GM12878 (cell line): ENCODE measurements around the gene MYO1E. TPM values are rescaled to one million over a fixed set of nuclear protein-coding genes. Genes with fewer than 3 reads are reported as not detected.

ENCODE experiments used
- CEBPB ChIP-seq, 2 experiments: fragments of 150-350 bp in 1 of 2; IDR thresholded peaks; 2 replicates each; pipeline ENCODE4 v1.6.1; 2012 to 2014; ENCODE audit warnings: low read depth in 2 of 2, low read length in 2 of 2, borderline replicate concordance in 1 of 2, inconsistent platforms in 1 of 2
- CHD2 ChIP-seq: IDR thresholded peaks from 2 replicates; pipeline ENCODE4 v1.6.1; 2011; ENCODE audit warnings: low read depth, low read length, improper control_type of control experiment, borderline replicate concordance
- CREB1 ChIP-seq: IDR thresholded peaks from 2 replicates; pipeline ENCODE4 v1.6.1; 2012; ENCODE audit warnings: low read depth, mild to moderate bottlenecking, inconsistent platforms
- FOXM1 ChIP-seq: IDR thresholded peaks from 2 replicates; pipeline ENCODE4 v1.6.1; 2012; ENCODE audit warnings: low read depth, mild to moderate bottlenecking, inconsistent platforms, low read length, moderate library complexity
- MXI1 ChIP-seq: fragments of 150-350 bp; IDR thresholded peaks from 2 replicates; pipeline ENCODE4 v1.6.1; 2011; ENCODE audit warnings: low read depth, mild to moderate bottlenecking, inconsistent platforms, low read length, improper control_type of control experiment
- NFIC ChIP-seq: IDR thresholded peaks from 2 replicates; pipeline ENCODE4 v1.6.1; 2012; ENCODE audit warnings: low read depth, mild to moderate bottlenecking, inconsistent platforms, low read length, moderate library complexity
- PRDM15 ChIP-seq: fragments of 450-650 bp; formaldehyde crosslinking; IDR thresholded peaks from 2 replicates; pipeline ENCODE4 v1.4.0; 2020; ENCODE audit warnings: mild to moderate bottlenecking, moderate library complexity
- RCOR1 ChIP-seq: conservative IDR thresholded peaks from 2 replicates; pipeline ENCODE4 v1.6.1; 2012; ENCODE audit warnings: low read depth, low read length, improper control_type of control experiment
- REST ChIP-seq: IDR thresholded peaks from 2 replicates; pipeline ENCODE4 v1.6.1; 2012; ENCODE audit warnings: mild to moderate bottlenecking, low read depth, low read length
- RUNX3 ChIP-seq: IDR thresholded peaks from 2 replicates; pipeline ENCODE4 v1.6.1; 2012; ENCODE audit warnings: low read length, inconsistent platforms
- SIX5 ChIP-seq: IDR thresholded peaks from 2 replicates; pipeline ENCODE4 v1.6.1; 2011; ENCODE audit warnings: mild to moderate bottlenecking, low read depth, low read length, moderate library complexity; ENCODE audit not compliant: severe bottlenecking
- SMC3 ChIP-seq: IDR thresholded peaks from 2 replicates; pipeline ENCODE4 v1.6.1; 2011; ENCODE audit warnings: low read length, improper control_type of control experiment, borderline replicate concordance
- SRF ChIP-seq, 2 experiments: IDR thresholded peaks; 2 replicates each; pipeline ENCODE4 v1.6.1; 2011; ENCODE audit warnings: low read depth in 2 of 2, low read length in 2 of 2, mild to moderate bottlenecking in 1 of 2, moderate library complexity in 1 of 2
- ZBTB33 ChIP-seq: fragments of 450-650 bp; IDR thresholded peaks from 2 replicates; pipeline ENCODE4 v1.6.1; 2017; ENCODE audit warnings: mild to moderate bottlenecking
- ZBTB40 ChIP-seq: fragments of 450-650 bp; IDR thresholded peaks from 2 replicates; pipeline ENCODE4 v1.6.1; 2016; ENCODE audit warnings: mild to moderate bottlenecking, moderate library complexity, borderline replicate concordance
- polyA plus RNA-seq, 11 experiments: library from polyadenylated mRNA; depleted of rRNA in 4 of 11; unstranded in 6 of 11; stranded (reverse) in 5 of 11; fragments of >200 nt; fragmentation: Nextera tagmentation in 4 of 11; fragmentation: Illumina TruSeq in 1 of 11; extraction: Ambion mirVana in 4 of 11; extraction: Trizol in 1 of 11; gene quantifications; 1 replicate in 1 of 11; 2 replicates in 10 of 11; pipeline versions ENCODE4 v1.2.1 to v1.2.3, GENCODE V29; 2011 to 2016; ENCODE audit warnings: inconsistent platforms in 2 of 11, missing spikeins in 2 of 11, low read depth in 1 of 11
- total RNA-seq, 4 experiments: library from RNA; depleted of rRNA in 3 of 4; stranded (reverse); fragments of >200 nt in 3 of 4; fragmentation: Illumina TruSeq in 1 of 4; extraction: Trizol in 1 of 4; gene quantifications; 2 replicates each; pipeline versions ENCODE4 v1.2.1 to v1.2.3, GENCODE V29; 2013 to 2021

Gene MYO1E
- total and polyA plus RNA-seq, 10 of the 15 experiments (the other 5 are each of a cell fraction or from before 2014, with no cell fraction given), result 10.3 to 266 (median 64.9) TPM

- TF ChIP-seq MXI1 (no peak), SRF (IDR thresholded peaks at IDR 0.05; ENCODE audit: low read depth in 2 of 2, low read length in 2 of 2) (no peak), RUNX3 (peak; percentile 93), PRDM15 (CRISPR knock-in tag) (no peak), CREB1 (peak; percentile 55), SIX5 (no peak), ZBTB33 (no peak), NFIC (peak; percentile 92), CHD2 (no peak; the same call in 1 of the 2 replicates), REST (no peak), CEBPB (IDR thresholded peaks at IDR 0.05; ENCODE audit: borderline replicate concordance in 1 of 2, low read depth in 2 of 2, low read length in 2 of 2) (peak in 1 of 2 experiments; percentile 74; a peak in 2 of 4 replicates), RCOR1 (0 out of 2 replicates have a peak, but pooled peaks have one; percentile 30), SMC3 (peak; percentile 3; the same call in 1 of the 2 replicates), ZBTB40 (no peak), FOXM1 (peak; percentile 82; the same call in 1 of the 2 replicates)
Measured at GRCh38 chr15:59251001-59251845, 121.4 kb downstream of the MYO1E start (continued).
